GM19372 (cell line): ENCODE data around the gene AMIGO1.

Source experiments
- ATAC-seq: cut with Tn5 transposase; IDR thresholded peaks from one replicate; pipeline ENCODE4 v1.9.1; 2021; ENCODE audit warnings: mild to moderate bottlenecking, low read depth, moderate library complexity; ENCODE audit not compliant: unreplicated experiment

The AMIGO1 gene

GRCh38 chr1:109466125-109466451, 43.4 kb downstream of the AMIGO1 start:
- ATAC-seq, result no peak

GRCh38 chr1:109457819-109458218, 51.7 kb downstream of the AMIGO1 start:
- ATAC-seq, result no peak

- ATAC-seq, result no peak
Observed at GRCh38 chr1:109454497-109455133, 54.9 kb downstream of the AMIGO1 start.
